ENCODE measurements around the gene PTK6.
A peak's percentile ranks its signal among the peaks of the same experiment; 100 is the strongest.

Gene PTK6

GRCh38 chr20:63496596-63497120, 40.5 kb downstream of the PTK6 start:
- no peak for DNase-seq (ENCODE audit: low read depth in 3 of 3, low spot score in 1 of 3)

- peak; percentile 32 to 65 (median 52) for DNase-seq (ENCODE audit: low read depth in 3 of 3, low spot score in 1 of 3)
Measured at GRCh38 chr20:63495741-63496595, 41.2 kb downstream of the PTK6 start.

- DNase-seq (ENCODE audit: low read depth in 3 of 3, low spot score in 1 of 3) = no peak
Measured at GRCh38 chr20:63495167-63495720, 41.9 kb downstream of the PTK6 start.

- DNase-seq (ENCODE audit: low read depth in 3 of 3, low spot score in 1 of 3) = no peak
Measured at GRCh38 chr20:63494420-63495166, 42.6 kb downstream of the PTK6 start.

GRCh38 chr20:63494084-63494419, 43.1 kb downstream of the PTK6 start:
- DNase-seq (ENCODE audit: low read depth in 3 of 3, low spot score in 1 of 3) = no peak

GRCh38 chr20:63493563-63494020, 43.6 kb downstream of the PTK6 start:
- DNase-seq (ENCODE audit: low read depth in 3 of 3, low spot score in 1 of 3) = no peak

GRCh38 chr20:63492982-63493381, 44.2 kb downstream of the PTK6 start:
- DNase-seq (ENCODE audit: low read depth in 3 of 3, low spot score in 1 of 3) = no peak

GRCh38 chr20:63492518-63492917, 44.7 kb downstream of the PTK6 start:
- no peak for DNase-seq (ENCODE audit: low read depth in 3 of 3, low spot score in 1 of 3)

GRCh38 chr20:63491635-63492230, 45.4 kb downstream of the PTK6 start:
- DNase-seq (ENCODE audit: low read depth in 3 of 3, low spot score in 1 of 3) = no peak

GRCh38 chr20:63491078-63491477, 46.1 kb downstream of the PTK6 start:
- DNase-seq (ENCODE audit: low read depth in 3 of 3, low spot score in 1 of 3) = no peak

- no peak for DNase-seq (ENCODE audit: low read depth in 3 of 3, low spot score in 1 of 3)
Measured at GRCh38 chr20:63490416-63490815, 46.8 kb downstream of the PTK6 start.

- no peak for DNase-seq (ENCODE audit: low read depth in 3 of 3, low spot score in 1 of 3)
Measured at GRCh38 chr20:63488315-63489251, 48.6 kb downstream of the PTK6 start.

GRCh38 chr20:63487781-63488241, 49.4 kb downstream of the PTK6 start:
- no peak for DNase-seq (ENCODE audit: low read depth in 3 of 3, low spot score in 1 of 3)

GRCh38 chr20:63487116-63487764, 49.9 kb downstream of the PTK6 start:
- DNase-seq (ENCODE audit: low read depth in 3 of 3, low spot score in 1 of 3) = no peak

GRCh38 chr20:63486300-63486855, 50.8 kb downstream of the PTK6 start:
- no peak for DNase-seq (ENCODE audit: low read depth in 3 of 3, low spot score in 1 of 3)

- no peak for DNase-seq (ENCODE audit: low read depth in 3 of 3, low spot score in 1 of 3)
Measured at GRCh38 chr20:63484651-63485403, 52.3 kb downstream of the PTK6 start.

GRCh38 chr20:63484236-63484635, 52.9 kb downstream of the PTK6 start:
- no peak for DNase-seq (ENCODE audit: low read depth in 3 of 3, low spot score in 1 of 3)

- DNase-seq (ENCODE audit: low read depth in 3 of 3, low spot score in 1 of 3) = no peak
Measured at GRCh38 chr20:63483834-63484233, 53.3 kb downstream of the PTK6 start.

All from stimulated activated CD4-positive, alpha-beta T cell treated with anti-CD3 and anti-CD28 coated beads, TNF-alpha, amount 100 ng/mL, for 1 hour (primary cell).